NCI-H510A (cell line): ENCODE measurements around the gene LMO4.

ENCODE experiments used
- DNase-seq: peaks from one replicate; lab custom pipeline; 2025; lab: John Stamatoyannopoulos, UW

The LMO4 gene

DNA sequence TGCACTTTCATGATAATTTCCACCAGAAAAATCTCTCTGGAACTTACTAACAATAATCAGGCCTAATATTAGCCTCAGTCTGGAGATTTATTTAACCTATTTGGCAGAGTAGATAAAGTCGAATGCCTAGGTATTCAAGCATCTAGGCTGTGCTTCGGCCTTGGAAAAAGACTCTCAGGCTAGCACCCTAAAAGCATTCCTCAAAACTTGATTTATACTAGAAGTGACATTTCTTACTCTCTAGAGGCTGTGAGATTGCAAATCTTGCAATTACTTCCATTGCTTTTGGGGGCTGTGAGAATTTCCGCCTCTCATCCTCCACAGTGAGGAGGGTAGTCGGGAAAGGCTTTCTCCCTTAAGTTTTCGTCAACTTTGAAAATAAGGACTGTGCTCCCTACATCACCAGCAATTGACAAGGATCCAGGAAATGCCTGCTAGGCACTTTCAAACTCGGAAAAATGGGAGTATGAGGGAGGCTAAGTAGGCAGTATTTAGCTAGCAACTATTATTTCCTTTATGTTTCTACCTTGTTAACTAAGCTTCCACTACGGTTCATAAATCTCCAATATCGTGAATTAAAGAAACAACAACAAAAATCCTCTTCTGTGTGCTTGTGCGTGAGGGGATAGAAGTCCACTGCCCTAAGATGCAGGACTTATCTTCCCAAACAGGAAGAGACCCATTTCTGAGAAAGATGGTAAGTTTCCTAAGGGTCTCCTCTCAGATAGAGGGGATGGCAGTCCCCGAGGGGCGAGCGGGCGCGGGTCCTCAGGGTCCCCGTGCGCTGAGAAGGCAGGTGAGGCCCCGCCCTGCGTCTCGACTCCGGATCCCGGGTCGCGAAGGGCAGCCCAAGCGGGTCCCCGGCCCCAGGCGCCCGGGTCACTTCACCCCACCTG lies 1.1 kb upstream of the LMO4 start:
- no peak for DNase-seq

DNA sequence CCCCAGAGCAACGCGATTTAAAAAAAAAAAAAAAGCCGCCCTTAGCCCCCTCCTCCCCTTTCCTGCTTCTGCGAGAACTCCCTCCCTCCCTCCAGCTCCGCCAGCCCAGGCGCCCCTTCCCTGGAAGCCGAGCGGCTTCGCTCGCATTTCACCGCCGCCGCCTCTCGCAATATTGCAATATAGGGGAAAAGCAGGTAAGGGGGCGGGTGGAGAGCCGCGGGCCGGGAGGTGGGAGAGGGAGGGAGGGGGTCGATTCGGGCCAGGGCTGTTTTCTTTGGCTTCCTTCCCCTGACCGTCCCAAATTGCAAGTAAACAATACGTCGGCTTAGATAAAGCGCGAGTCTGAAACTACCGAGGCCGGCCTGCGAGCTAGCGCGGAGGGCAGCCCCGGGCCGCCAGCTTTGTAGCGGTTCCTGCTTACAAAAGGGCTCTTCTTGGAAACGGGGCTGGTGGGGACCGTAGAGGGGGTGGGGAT lies 408 bp downstream of the LMO4 start:
- DNase-seq = peak; percentile 68

DNA sequence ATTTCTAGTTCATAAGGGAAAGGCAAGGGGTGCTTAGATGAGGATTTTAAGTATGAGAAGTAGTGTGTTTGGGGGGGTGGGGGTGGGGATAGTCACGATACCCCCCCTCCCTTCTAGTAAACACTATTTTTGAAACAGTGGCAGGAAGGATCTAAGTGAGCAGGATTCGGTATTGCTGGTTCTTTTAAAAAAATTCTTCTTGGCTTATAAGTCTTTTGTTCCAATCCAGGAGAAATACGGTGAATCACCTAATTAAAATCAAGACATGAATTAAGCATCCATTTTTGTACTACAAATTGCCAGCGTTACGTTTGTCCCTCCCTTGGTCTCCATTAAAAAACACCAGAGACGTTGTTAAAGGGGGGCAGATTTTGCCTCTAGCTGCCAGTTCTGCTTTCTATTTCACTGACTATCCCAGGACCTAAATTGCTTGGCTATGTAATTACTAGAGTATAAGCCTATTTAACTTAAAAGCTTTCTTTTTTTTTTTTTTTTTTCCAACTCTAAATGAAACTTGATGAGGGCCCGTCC lies 911 bp downstream of the LMO4 start:
- DNase-seq = no peak

DNA sequence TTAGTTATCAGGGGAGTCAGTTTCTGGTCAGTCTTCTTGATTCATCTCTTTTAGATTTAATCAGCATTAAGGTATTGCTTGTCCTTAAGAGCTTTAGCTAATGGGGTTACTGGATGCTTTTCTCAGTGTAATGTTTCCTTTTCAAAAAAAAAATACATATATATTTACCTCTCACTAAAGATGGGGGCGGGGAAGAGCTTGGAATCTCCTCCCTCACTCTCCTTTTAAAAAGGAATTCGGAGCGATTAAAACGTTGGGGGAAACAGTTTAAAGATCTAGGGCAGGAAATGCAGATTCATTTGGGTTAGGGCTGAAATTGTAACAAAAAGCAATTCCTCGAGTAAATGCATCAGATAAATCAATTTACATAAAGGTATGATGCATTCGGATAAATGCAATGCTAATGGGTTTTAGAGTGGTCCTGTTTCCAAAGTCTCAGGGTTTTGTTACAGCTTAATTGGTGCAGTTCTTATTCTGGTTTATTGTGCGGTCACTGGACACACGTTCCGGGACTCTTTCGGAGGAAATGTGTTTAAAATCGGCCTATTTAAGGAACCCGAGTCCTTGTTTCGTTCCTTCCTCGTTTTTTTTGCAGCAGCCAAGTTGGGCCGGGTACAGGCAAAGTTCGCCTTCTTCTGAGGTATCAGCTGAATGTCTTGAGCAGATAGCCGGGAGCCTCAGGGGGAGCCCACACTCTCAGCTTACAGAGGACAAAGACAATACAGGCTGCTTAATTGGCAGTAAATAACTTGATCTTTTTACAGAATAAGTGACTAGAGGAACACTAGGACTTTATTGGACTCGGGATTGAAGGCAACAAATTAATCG lies 1.6 kb downstream of the LMO4 start:
- DNase-seq = no peak

DNA sequence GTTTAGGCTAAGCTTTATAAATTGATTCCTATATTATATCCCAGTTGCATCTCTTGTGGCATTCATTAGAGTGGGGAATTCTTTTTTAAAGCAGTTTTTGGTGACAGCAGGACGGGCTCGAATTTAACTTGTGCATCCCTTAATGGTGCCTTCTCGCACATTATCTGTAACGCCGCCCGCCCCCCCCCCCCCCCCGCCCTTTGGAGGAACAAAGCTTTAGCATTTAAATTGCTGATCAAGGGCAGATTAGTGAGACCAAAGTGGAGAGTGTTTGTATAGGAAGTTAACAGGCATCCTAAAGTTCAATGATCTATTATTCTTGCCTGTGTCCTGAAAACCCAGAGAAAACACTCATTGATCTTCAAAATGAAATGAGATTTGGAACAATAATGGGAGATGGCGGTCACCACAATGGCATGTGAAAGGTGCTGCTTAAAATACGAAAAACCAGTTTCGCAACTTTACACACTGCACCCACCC lies 2.2 kb downstream of the LMO4 start:
- DNase-seq = no peak

DNA sequence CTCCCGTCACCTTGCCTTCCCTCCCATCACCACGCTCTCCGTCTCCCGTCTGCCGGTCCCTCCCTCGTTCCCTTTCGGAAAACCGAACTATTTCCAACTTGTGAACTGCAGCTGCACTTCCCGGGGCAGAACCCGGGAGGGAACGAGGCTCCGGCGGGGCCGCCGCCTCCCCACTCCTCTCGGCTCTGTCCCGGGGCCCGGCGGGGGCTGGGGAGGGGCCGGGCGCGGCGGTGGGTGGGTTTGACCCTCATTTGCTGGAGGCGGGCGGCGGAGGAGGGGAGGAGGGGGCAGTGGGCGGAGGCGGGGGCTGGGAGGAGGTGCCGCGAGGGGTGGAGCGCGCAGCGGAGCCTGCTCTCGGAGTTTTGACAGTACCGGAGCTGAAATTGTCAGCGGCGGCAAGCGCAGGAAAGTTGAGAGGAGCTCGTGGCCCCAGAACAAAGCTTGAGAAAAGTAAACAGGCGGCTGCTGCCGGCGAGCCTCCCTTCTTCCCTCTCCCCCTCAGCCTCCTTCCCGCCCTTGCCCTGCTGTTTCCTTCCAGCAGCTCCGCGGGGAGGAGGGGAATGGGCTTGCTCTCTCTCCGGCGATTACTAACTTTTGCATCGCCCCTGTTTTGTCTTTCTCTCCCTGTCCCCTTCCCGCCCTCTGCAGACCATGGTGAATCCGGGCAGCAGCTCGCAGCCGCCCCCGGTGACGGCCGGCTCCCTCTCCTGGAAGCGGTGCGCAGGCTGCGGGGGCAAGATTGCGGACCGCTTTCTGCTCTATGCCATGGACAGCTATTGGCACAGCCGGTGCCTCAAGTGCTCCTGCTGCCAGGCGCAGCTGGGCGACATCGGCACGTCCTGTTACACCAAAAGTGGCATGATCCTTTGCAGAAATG lies 2.9 kb downstream of the LMO4 start:
- DNase-seq = peak; percentile 93

DNA sequence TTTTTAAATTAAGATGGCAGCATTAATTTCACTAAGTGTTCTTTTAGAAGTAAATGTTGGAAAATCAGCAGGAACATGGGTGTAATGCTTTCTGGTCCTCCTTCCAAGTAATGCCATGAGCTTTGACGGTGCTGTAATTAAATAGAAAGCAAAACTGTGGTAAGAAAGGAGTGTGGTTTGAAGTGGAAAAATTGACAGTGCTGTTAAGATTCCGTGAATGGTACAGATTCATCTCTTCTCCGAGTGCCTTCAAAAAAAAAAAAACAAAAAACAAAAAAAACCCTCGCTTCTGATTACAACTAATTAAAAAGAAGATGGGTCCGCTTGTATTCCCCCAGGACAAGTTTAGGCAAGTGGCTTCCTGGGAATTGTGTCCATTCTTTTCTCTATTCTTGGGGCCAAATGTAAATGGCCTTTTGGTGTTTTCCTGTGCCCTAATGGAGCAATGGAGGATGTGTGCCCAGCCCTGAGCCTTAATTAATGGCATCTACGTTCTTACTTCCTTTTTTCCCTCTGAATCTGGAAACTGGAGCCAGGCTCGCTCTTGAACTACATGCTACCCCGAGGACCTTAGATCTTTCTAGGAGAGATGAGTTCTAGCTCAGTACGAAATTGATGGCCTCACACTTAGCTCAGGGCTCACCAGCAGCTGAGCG lies 5.1 kb downstream of the LMO4 start:
- DNase-seq = no peak

DNA sequence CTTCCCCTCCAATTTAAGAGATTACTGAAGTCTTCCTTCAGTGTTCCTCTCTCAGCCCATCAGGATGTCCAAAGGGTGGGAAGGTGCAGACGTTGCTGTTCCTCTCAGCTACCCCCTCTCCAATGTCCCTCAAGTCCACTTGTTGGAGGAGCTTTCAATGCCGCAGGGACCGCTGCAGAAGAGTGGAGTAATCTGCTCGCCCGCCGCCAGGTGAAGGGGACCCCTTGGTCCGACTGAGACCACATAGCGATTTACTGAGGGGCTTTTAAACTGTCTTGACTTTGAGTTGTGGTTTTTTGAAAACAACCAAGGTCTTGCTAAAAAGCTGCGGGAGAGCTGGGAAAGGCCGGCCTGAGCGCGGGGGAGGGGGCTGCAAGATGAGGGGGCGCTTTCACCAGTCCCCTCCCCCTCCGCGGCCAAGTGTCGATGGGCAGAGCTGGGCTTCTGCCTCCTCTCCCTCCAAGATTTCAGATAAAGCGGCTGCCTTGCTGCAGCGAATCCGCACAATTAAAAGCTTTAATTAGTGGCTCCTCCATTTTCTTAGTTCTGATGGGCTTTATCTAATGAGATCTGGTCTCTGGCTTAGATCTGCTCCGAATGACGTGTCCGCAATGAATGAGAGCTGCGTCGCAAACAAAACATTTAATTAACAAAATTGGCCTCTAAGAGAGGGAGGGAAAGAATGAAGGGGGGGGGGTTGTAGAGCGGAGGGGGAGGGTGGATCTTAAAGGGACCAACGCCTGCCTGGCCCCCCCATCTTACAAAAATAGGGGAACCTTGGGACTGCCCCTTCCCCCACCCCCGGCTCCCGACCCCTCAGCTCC lies 5.9 kb downstream of the LMO4 start:
- DNase-seq = no peak

DNA sequence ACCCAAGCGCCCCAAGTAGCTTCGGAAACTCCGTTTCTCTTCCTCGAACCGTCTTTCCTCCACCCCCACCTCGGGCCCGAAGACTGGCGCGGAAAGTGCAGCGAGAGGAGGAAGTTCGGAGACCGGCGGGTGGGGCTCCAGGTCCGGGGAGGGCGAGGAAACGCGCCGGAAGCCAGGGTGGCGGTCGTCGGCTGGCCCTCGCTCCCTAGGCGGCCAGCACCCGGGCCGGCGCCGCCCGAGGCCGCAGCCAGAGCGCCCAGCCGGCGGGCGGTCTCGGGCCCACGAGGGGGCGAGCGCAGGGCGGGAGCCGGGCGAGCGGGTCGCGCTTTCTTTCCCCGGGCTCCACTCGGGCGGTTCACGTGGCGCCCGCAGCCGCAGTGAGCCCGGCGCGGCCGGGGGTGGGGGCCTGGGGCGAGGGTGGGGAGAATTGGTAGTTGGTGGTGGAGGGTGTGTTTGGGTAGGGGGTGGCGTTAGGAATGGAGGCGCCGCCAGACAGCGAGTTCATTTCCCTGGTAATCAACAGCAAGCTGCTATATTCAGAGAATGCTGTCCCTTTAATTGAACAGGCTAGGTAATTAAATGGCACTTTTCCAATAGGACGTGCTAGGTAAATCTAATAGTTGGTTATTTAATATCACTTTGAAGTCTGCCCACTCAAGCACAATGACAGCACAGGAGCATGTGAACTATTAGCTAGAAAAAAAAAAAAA lies 6.7 kb downstream of the LMO4 start:
- peak; percentile 62 for DNase-seq

DNA sequence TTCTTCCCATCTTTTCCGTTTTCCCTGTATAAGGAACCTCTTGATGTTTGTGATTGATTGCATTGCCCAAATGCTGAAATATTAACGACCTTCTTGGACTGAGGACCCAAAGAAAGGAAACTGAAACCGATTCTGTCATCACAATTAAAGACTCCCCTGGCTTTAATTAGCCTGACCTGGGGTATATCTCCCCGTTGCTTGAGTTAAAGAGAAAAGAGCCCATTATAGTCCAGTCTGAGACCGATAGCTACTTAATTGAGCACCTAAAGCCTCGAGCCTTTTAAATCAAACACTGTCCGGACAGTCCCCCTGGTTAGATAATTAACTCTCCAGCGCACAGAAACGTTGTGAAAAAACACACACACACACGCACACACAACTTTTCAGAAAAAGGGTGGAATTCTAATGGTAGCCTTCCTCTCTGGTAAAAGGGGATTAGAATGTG lies 8.0 kb downstream of the LMO4 start:
- DNase-seq = no peak

DNA sequence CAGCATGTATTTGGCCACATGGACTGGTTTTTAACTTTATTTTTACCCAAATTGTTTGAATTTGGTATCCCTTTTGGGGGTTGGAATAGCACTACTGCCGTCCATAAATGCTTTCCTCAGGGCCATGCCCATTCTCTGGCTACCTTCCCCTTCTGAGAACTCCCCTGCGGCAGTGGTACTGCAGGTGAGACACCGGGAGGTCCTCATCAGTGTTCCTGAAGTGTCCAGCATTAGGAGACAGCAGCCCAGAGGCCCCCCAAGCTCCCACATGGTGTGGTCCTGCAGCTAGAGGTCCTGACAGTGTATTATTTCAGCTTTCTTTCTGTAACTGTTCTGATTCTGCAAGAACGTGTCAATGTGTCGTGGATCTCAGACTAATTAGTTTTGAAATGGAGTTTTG lies 8.9 kb downstream of the LMO4 start:
- no peak for DNase-seq

DNA sequence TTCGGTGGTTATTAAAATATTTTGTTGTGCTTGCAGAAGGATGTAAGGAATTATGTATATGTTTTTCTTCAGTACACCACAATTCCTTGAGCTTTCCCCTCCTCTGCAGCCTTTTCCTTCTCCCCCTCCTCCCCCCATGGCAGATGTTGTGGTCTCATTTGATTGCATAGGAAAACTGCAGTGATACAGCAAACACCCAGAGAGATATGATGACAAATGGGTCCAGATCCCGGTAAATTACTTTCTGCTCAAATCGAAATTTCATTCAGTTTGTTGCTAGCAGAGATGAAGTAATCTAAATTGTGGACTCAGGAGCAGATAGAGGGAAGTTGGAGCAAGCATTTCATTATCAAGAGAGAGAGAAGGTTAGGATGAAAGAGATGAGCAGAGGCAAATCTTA lies 9.9 kb downstream of the LMO4 start:
- no peak for DNase-seq

DNA sequence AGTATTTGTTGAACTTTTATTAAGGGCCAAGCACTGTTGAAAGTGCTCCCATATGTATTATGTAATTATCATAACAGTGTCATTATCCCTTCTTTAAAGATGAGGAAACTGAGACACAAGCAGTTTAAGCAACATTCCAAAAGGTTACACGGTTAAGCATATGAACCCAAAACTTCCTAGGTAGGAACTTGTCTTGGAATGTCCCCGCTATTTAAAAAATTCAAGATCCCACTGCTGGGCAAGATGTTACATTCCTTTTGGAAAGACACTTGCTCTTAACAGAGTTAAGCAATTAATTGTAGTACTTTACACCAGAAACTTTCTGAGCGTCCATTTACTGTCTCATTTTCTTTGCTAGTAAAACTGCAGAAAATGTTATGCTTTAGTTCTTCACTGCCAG lies 15.6 kb downstream of the LMO4 start:
- DNase-seq = no peak

DNA sequence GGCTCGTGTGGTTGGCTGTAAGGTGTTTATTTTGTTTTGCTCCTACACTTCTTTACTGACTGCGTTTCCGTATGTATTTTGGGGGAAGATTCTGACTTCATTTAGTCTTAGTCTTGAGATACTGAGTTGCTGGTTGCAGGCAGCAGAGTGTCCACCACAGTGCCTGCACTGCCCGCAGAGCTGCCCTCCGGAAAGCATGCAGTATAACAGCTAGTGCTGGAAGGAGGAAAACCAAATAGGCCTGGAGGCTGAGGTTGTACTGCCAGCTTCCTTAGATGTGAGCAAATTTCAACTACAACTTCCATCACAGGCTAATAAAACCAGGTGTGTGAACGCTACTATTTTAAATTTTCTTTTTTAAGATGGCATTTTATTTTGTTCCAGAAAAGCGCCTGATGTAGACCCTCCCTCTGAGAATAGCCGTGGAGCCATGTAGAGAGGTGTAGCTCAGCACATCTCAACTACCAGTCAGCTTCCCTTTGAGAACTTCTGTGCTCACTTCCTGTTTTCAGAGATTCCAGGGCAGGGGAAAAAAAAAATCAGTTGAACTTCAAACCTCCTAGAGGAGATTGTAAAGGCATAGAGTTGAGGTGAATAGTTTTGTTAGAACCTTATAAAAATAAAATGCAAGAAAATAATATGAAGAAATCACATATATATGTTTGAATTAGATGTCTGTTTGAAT lies 17.6 kb downstream of the LMO4 start:
- DNase-seq = no peak

DNA sequence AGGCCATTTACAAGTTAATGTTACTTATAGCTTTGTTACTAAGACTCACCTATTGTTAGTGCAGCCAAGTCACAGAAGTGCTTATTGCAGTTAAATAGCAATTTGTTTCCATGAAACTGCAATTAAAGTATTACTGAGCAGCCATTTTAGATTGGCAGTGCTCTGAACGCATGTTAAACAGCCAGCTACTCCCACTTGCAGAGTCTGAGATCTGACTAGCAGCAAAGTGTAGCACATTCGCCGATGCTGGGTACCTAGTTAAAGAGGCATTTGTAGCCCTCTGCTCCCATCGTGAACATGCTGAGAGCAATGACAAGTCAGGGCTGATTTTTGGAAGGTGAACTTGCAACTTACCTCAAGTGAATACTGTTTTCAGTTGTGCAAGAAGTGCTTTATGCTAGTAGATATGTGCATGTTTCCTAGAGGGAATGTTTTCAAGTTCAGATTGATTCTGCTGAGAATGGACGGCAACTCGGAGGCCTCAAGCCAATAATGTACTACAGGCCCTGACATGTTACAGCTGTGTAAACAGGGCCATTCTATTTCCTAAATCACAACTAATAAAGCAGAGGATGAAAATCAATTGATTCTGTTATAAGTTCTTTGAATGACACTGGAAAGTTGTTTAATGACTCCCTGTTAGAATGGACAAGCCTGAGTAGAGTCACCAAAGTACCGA lies 19.8 kb downstream of the LMO4 start:
- DNase-seq = no peak

DNA sequence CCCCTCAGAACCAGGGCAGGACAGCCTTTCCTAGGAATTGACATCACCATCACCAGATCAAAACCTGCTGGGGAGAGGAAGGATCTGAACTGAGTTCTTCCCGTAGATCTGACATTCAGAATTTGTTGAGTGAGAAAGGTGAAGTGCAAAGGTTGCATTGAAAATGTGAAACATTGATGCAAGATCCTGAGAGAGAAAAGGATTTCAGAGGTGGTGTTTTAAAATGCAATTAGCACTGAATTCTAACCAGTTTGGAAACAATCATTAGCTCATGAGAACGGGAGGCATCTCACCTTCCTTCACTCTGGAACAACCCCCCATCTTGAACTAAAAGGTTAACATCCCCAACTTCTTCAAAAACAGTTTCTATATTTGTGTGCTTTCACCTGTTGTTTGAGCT lies 20.4 kb downstream of the LMO4 start:
- DNase-seq = no peak

DNA sequence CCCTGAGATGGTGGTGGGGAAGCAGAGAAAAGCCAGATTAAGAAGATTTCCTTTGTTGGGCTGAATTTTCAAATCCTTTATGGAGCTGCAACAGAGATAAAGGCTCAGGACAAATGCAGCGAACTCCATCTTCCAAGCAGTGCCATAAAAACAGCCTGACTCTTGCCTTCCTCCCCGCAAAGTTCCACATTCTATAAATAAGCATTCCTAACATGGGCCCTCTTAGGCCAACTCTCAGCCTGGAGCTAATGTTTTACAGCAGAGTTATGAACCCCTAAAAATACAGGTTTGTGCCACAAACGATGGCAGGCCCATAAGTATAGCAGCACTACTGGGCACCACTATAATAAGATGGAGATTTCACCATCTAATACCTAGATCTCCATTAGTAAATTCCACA lies 27.2 kb downstream of the LMO4 start:
- DNase-seq = no peak

DNA sequence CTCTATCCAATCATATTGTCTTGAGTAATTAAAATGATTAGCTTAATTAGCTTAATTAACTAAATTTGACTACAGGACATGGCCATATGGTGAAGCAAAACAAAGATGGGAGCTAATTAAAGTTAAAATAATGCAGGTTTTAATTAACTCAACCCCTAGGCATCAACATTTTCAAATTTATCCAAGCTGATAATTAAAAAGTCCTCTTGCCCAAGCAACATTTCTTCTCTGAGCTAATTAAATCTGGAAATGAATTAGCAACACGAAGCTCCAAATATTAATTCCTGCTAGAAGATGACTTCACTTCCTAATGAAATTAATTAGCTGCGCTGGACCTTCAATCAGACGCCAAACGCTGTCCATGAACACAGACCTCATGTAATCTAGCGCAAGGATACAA lies 27.9 kb downstream of the LMO4 start:
- DNase-seq = no peak
